PFSK-1 (cell line): ENCODE results near the gene HES5.

Source experiments
- FOXP2 ChIP-seq: optimal IDR thresholded peaks from 2 replicates; pipeline ENCODE3; 2011; ENCODE audit warnings: borderline replicate concordance, control low read depth, inconsistent platforms; ENCODE audit not compliant: insufficient read depth; ENCODE audit errors: extremely low read length, extremely low read depth
- POLR2AphosphoS5 ChIP-seq: IDR thresholded peaks from 2 replicates; pipeline ENCODE4 v1.6.1; 2012; ENCODE audit warnings: low read depth, mild to moderate bottlenecking, control low read depth, low read length, moderate library complexity
- SIN3A ChIP-seq: IDR thresholded peaks from 2 replicates; pipeline ENCODE4 v1.6.1; 2012; ENCODE audit warnings: mild to moderate bottlenecking, low read length, moderate library complexity, borderline replicate concordance; ENCODE audit not compliant: insufficient read depth
- TAF1 ChIP-seq: IDR thresholded peaks from 2 replicates; pipeline ENCODE4 v1.6.1; 2012; ENCODE audit warnings: low read length, control low read depth, borderline replicate concordance; ENCODE audit not compliant: insufficient read depth
- TF ChIP-seq, protein P1 (sequence below), 2 experiments: IDR thresholded peaks; 2 replicates each; pipeline versions ENCODE4 v1.6.1 to v1.8.0; 2011 to 2012; ENCODE audit warnings: low read depth in 2 of 2, low read length in 2 of 2, control low read depth in 1 of 2, inconsistent platforms in 1 of 2, mild to moderate bottlenecking in 1 of 2, moderate library complexity in 1 of 2; ENCODE audit not compliant: insufficient read depth in 1 of 2

The HES5 gene

DNA sequence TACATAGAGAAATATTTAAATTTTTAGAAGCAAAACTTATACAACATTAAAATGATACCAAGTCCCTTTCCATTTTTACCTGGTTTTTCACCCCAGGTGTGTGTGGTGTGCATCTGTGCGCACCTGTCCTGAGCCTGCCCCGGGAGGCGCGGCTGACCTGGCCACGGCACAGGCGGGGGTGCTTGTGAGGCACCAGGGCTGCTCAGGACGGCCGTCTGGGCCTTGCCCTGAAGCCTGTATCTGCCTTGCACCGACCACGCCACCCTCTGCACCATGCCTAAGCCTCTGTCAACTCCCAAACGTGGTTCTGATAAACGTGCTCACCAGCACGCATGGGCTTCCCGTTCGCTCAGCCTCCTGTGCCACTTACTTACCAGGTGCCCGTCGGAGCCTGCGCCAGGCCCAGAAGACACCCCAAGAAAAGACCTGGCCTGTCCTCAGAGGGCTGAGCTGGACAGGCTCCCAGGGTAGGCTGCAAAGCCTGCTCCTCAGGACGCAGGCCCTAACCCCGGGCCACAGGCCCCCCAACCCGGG, 24.5 kb downstream of the HES5 start:
- TF ChIP-seq POLR2AphosphoS5 (no peak), TAF1 (no peak), SIN3A (no peak)

DNA sequence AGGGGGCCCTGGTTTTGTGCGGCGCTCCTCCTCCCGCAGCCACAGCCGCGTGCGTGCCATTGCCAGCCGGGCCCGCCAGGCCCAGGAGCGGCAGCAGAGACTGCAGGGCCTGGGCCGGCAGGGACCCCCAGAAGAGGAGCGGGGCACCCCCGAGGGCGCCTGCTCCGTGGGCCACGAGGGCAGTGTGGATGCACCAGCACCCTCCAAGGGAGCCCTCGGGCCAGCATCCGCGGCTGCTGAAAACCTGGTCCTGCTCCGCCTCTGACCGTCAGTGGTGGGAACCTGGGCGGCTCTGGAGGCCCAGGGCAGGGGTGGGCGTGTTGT, 25.2 kb downstream of the HES5 start:
- TF ChIP-seq SIN3A (no peak), FOXP2 (no peak), POLR2AphosphoS5 (no peak), TAF1 (no peak)
- TF ChIP-seq, protein P1, sequence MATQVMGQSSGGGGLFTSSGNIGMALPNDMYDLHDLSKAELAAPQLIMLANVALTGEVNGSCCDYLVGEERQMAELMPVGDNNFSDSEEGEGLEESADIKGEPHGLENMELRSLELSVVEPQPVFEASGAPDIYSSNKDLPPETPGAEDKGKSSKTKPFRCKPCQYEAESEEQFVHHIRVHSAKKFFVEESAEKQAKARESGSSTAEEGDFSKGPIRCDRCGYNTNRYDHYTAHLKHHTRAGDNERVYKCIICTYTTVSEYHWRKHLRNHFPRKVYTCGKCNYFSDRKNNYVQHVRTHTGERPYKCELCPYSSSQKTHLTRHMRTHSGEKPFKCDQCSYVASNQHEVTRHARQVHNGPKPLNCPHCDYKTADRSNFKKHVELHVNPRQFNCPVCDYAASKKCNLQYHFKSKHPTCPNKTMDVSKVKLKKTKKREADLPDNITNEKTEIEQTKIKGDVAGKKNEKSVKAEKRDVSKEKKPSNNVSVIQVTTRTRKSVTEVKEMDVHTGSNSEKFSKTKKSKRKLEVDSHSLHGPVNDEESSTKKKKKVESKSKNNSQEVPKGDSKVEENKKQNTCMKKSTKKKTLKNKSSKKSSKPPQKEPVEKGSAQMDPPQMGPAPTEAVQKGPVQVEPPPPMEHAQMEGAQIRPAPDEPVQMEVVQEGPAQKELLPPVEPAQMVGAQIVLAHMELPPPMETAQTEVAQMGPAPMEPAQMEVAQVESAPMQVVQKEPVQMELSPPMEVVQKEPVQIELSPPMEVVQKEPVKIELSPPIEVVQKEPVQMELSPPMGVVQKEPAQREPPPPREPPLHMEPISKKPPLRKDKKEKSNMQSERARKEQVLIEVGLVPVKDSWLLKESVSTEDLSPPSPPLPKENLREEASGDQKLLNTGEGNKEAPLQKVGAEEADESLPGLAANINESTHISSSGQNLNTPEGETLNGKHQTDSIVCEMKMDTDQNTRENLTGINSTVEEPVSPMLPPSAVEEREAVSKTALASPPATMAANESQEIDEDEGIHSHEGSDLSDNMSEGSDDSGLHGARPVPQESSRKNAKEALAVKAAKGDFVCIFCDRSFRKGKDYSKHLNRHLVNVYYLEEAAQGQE (IDR thresholded peaks at IDR 0.05; ENCODE audit: insufficient read depth in 1 of 2, low read depth in 2 of 2, low read length in 2 of 2): no peak

DNA sequence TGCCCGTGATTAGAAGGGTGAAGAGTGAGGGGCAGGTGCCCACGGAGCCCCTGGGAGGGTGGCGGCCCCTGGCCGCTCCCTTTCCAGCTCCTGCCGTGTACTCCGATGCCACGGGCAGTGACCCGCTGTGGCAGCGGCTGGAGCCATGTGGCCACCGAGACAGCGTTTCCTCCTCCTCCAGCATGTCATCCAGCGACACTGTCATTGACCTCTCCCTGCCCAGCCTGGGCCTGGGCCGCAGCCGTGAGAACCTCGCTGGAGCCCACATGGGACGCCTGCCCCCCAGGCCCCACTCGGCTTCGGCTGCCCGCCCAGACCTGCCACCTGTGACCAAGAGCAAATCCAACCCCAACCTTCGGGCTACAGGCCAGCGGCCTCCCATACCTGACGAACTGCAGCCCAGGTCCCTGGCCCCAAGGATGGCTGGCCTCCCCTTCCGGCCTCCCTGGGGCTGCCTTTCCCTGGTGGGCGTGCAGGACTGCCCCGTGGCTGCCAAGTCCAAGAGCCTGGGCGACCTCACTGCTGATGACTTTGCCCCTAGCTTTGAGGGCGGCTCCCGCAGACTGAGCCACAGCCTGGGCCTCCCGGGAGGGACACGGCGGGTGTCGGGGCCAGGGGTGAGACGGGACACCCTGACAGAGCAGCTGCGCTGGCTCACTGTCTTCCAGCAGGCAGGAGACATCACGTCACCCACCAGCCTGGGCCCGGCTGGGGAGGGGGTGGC, 25.7 kb downstream of the HES5 start:
- TF ChIP-seq TAF1 (no peak), POLR2AphosphoS5 (no peak), SIN3A (no peak), FOXP2 (no peak)
- TF ChIP-seq, protein P1 (IDR thresholded peaks at IDR 0.05; ENCODE audit: insufficient read depth in 1 of 2, low read depth in 2 of 2, low read length in 2 of 2): no peak

DNA sequence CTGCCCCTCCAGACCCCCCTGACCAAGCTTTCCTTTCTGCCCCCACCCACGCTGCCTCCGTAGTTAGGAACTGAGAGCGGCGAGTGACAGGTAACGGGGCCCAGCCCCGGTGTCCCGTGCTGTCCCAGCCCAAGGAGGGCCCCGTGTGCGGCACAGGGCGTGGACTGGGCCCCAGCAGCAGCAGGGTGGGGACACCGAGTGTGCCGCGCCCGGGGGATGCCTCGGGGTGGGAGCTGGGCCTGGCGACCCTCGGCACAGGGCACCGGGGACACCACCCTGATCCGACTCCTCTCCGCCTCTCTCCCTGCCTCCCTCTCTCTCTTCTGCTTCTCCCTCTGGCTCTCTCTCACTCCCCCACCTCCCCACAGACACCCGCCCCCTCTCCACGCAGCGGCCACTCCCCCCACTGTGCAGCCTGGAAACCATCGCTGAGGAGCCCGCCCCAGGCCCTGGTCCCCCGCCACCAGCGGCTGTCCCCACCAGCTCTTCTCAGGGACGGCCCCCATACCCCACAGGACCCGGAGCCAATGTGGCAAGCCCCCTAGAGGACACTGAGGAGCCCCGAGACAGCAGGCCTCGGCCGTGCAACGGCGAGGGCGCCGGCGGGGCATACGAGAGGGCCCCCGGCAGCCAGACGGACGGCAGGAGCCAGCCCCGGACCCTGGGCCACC, 26.4 kb downstream of the HES5 start:
- TF ChIP-seq, protein P1 (IDR thresholded peaks at IDR 0.05; ENCODE audit: insufficient read depth in 1 of 2, low read depth in 2 of 2, low read length in 2 of 2): no peak
- TF ChIP-seq TAF1 (no peak), POLR2AphosphoS5 (no peak), FOXP2 (no peak), SIN3A (no peak)

DNA sequence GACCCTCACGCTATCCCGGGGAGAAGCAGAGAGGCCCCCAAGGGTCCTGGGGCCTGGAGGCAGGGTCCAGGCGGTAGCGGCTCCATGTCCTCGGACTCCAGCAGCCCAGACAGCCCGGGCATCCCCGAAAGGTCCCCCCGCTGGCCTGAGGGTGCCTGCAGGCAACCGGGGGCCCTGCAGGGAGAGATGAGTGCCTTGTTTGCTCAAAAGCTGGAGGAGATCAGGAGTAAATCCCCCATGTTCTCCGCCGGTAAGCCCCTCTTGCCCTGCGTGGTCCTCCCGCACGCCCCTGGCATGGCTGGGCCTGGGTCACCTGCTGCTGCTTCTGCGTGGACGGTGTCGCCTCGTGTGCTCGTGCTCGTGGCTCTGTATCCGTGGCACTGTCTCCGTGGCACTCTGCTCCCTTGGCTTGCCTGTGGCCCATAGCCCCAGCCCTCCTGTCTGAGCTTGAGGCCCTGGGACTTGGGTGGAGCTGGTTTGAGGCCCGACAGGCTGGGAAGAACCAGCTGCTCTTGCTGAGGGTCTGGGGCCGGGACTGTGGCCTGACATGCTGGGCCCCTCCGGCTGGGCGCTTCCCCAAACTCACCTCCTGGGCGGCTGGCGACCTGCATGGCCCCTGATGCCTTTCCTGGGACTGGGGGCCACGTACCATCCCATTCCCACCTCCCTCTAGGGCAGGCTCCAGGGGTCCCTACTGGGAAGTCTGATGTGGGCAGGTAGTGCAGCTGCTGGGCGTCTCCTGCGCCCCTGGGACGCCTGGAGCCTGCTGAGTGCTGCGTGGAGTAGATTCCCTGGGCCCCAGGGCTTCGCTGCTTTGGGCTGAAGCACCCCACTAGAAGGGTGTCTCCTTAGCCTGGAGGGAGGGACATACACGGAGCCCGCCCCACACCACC, 27.2 kb downstream of the HES5 start:
- TF ChIP-seq POLR2AphosphoS5 (no peak), SIN3A (no peak), TAF1 (no peak), FOXP2 (no peak)
- TF ChIP-seq, protein P1 (IDR thresholded peaks at IDR 0.05; ENCODE audit: insufficient read depth in 1 of 2, low read depth in 2 of 2, low read length in 2 of 2): no peak
